ENCODE measurements around the gene DCAF4L1.

Gene DCAF4L1

GRCh38 chr4:41981456-41981855, at the start of gene DCAF4L1:
DCAF4L1 (plus strand) TSS chr4:41981756; CDS start chr4:41981793, 37 bp downstream.
- no peak for DNase-seq (ENCODE audit: low read depth in 2 of 2)

GRCh38 chr4:41932988-41933387, 48.6 kb upstream of the DCAF4L1 start:
- DNase-seq (ENCODE audit: low read depth in 2 of 2), result no peak

- DNase-seq (ENCODE audit: low read depth in 2 of 2), result no peak
These were observed 47.5 kb upstream of the DCAF4L1 start for GRCh38 chr4:41933997-41934503.

- DNase-seq (ENCODE audit: low read depth in 2 of 2), result no peak
These were observed 47.0 kb upstream of the DCAF4L1 start for GRCh38 chr4:41934514-41934900.

- DNase-seq (ENCODE audit: low read depth in 2 of 2), result peak; percentile 69 to 71
These were observed 46.5 kb upstream of the DCAF4L1 start, which contains the start of gene TMEM33 for GRCh38 chr4:41934901-41935651. TMEM33 (plus strand) TSS chr4:41935429; CDS start chr4:41935485, 56 bp downstream.

- peak in 1 of 2 donors; percentile 12 for DNase-seq (ENCODE audit: low read depth in 2 of 2)
These were observed 45.9 kb upstream of the DCAF4L1 start for GRCh38 chr4:41935652-41936021.

- no peak for DNase-seq (ENCODE audit: low read depth in 2 of 2)
These were observed 42.4 kb upstream of the DCAF4L1 start for GRCh38 chr4:41939016-41939626.

- no peak for DNase-seq (ENCODE audit: low read depth in 2 of 2)
These were observed 40.7 kb upstream of the DCAF4L1 start for GRCh38 chr4:41940834-41941233.

GRCh38 chr4:41943506-41943905, 38.0 kb upstream of the DCAF4L1 start:
- no peak for DNase-seq (ENCODE audit: low read depth in 2 of 2)

GRCh38 chr4:41944089-41944488, 37.5 kb upstream of the DCAF4L1 start:
- no peak for DNase-seq (ENCODE audit: low read depth in 2 of 2)

- no peak for DNase-seq (ENCODE audit: low read depth in 2 of 2)
These were observed 32.0 kb upstream of the DCAF4L1 start for GRCh38 chr4:41949531-41949930.

GRCh38 chr4:41957634-41958033, 23.9 kb upstream of the DCAF4L1 start:
- DNase-seq (ENCODE audit: low read depth in 2 of 2), result no peak

- DNase-seq (ENCODE audit: low read depth in 2 of 2), result no peak
These were observed 18.5 kb upstream of the DCAF4L1 start for GRCh38 chr4:41963105-41963504.

- DNase-seq (ENCODE audit: low read depth in 2 of 2), result no peak
These were observed 17.2 kb upstream of the DCAF4L1 start for GRCh38 chr4:41964401-41964800.

GRCh38 chr4:41967392-41967791, 14.2 kb upstream of the DCAF4L1 start:
- no peak for DNase-seq (ENCODE audit: low read depth in 2 of 2)

- DNase-seq (ENCODE audit: low read depth in 2 of 2), result no peak
These were observed 11.9 kb upstream of the DCAF4L1 start for GRCh38 chr4:41969671-41970070.

GRCh38 chr4:41975341-41975740, 6.2 kb upstream of the DCAF4L1 start:
- DNase-seq (ENCODE audit: low read depth in 2 of 2), result no peak

GRCh38 chr4:41976775-41977516, 4.6 kb upstream of the DCAF4L1 start:
- no peak for DNase-seq (ENCODE audit: low read depth in 2 of 2)

GRCh38 chr4:41977709-41978108, 3.8 kb upstream of the DCAF4L1 start:
- DNase-seq (ENCODE audit: low read depth in 2 of 2), result no peak

GRCh38 chr4:41982716-41983115, 1.2 kb downstream of the DCAF4L1 start:
- DNase-seq (ENCODE audit: low read depth in 2 of 2), result no peak

GRCh38 chr4:41985151-41985550, 3.6 kb downstream of the DCAF4L1 start:
- DNase-seq (ENCODE audit: low read depth in 2 of 2), result no peak

GRCh38 chr4:41989994-41990364, 8.4 kb downstream of the DCAF4L1 start:
- no peak for DNase-seq (ENCODE audit: low read depth in 2 of 2)

Measured in stimulated activated CD8-positive, alpha-beta memory T cell treated with anti-CD3 and anti-CD28 coated beads, Interleukin-7, amount 100 ng/mL, for 4 hours (primary cell).